A549 (cell line): Measurements from ENCODE around the gene IRF1. TPM values are rescaled to one million over a fixed set of nuclear protein-coding genes. Genes with fewer than 3 reads are reported as not detected.

ENCODE experiments used
- ATAC-seq, 2 experiments: fragments of 200-7000 bp in 1 of 2; fragments of >200 bp in 1 of 2; cut with Nextera tagmentation in 1 of 2; cut with Tn5 transposase in 1 of 2; 3 replicates each; pipeline versions ENCODE4 v1.8.0 to v1.9.1; 2018 to 2020; ENCODE audit warnings: mild to moderate bottlenecking in 1 of 2, moderate library complexity in 1 of 2
- CTCF ChIA-PET: fragments of 300-600 bp; sonication (Branson Sonifier 250); formaldehyde crosslinking; extraction: SDS; loops from one replicate; lab custom pipeline; 2021; ENCODE audit warnings: antibody characterized with exemption, inconsistent platforms; lab: Yijun Ruan, JAX
- POLR2A ChIA-PET: fragments of 350-600 bp; formaldehyde crosslinking; extraction: SDS; loops from one replicate; lab custom pipeline; 2021; ENCODE audit warnings: antibody characterized with exemption, inconsistent platforms; lab: Yijun Ruan, JAX
- DNase-seq, 2 experiments: peaks; one replicate each; pipeline versions ENCODE4 v3.0.0 to v3.0.0-alpha.2; 2011 to 2016; ENCODE audit warnings: low read depth in 1 of 2, low spot score in 1 of 2
- FAIRE-seq: peaks from 2 replicates; lab custom pipeline; 2011; peaks lifted over from hg19 to GRCh38; lab: Jason Lieb, UNC
- H3K27ac ChIP-seq, 2 experiments: fragments of >200 bp; sonication (Bioruptor Twin); formaldehyde crosslinking; 3 replicates each; pipeline ENCODE4 v1.5.1; 2016 to 2017
- H3K4me1 ChIP-seq: fragments of >200 bp; sonication (Bioruptor Twin); formaldehyde crosslinking; 3 replicates; pipeline ENCODE4 v1.6.1; 2016
- H3K4me2 ChIP-seq: fragments of >200 bp; sonication (Bioruptor Twin); formaldehyde crosslinking; 3 replicates; pipeline ENCODE4 v1.6.1; 2016
- H3K4me3 ChIP-seq: fragments of >200 bp; sonication (Bioruptor Twin); formaldehyde crosslinking; 3 replicates; pipeline ENCODE4 v1.5.1; 2016
- H3K9me3 ChIP-seq: fragments of >200 bp; sonication (Bioruptor Twin); formaldehyde crosslinking; 3 replicates; pipeline ENCODE4 v1.6.1; 2016
- CBX8 ChIP-seq: fragments of 200-600 bp; sonication (generic); IDR thresholded peaks from 2 replicates; pipeline ENCODE4 v1.6.1; 2016
- CEBPB ChIP-seq, 2 experiments: fragments of >200 bp in 1 of 2; sonication (Bioruptor Twin) in 1 of 2; formaldehyde crosslinking in 1 of 2; IDR thresholded peaks; 2 replicates each; pipeline ENCODE4 v1.6.1; 2012 to 2016
- CHD2 ChIP-seq: fragments of 150-350 bp; IDR thresholded peaks from 2 replicates; pipeline ENCODE4 v1.6.1; 2014; ENCODE audit warnings: low read length; ENCODE audit not compliant: partially characterized antibody
- CHD4 ChIP-seq: fragments of 200-600 bp; sonication (generic); IDR thresholded peaks from 2 replicates; pipeline ENCODE4 v1.6.1; 2016; ENCODE audit warnings: antibody characterized with exemption, mild to moderate bottlenecking, borderline replicate concordance
- EP300 ChIP-seq, 2 experiments: fragments of >200 bp; sonication (Bioruptor Twin); formaldehyde crosslinking; IDR thresholded peaks; 2 replicates in 1 of 2; 3 replicates in 1 of 2; pipeline ENCODE4 v1.6.1; 2016 to 2017
- FOSL2 ChIP-seq, 2 experiments: fragments of 450-650 bp in 1 of 2; fragments of >200 bp in 1 of 2; sonication (Bioruptor Twin) in 1 of 2; formaldehyde crosslinking; IDR thresholded peaks; 2 replicates each; pipeline versions ENCODE4 v1.5.0 to v1.6.1; 2016 to 2020; ENCODE audit warnings: mild to moderate bottlenecking in 1 of 2, moderate library complexity in 1 of 2
- FOXS1 ChIP-seq: fragments of 250-450 bp; sonication (Bioruptor Pico); IDR thresholded peaks from 2 replicates; pipeline ENCODE4 v1.5.0; 2020; ENCODE audit warnings: mild to moderate bottlenecking, moderate library complexity
- KDM1A ChIP-seq: fragments of 200-600 bp; sonication (generic); IDR thresholded peaks from 2 replicates; pipeline ENCODE4 v1.6.1; 2016; ENCODE audit warnings: low read depth, mild to moderate bottlenecking
- MAFK ChIP-seq: fragments of 450-650 bp; IDR thresholded peaks from 2 replicates; pipeline ENCODE4 v1.6.1; 2014; ENCODE audit not compliant: partially characterized antibody
- NR3C1 ChIP-seq: fragments of >200 bp; sonication (Bioruptor Twin); formaldehyde crosslinking; IDR thresholded peaks from 3 replicates; pipeline ENCODE4 v1.6.1; 2017
- RAD21 ChIP-seq, 2 experiments: fragments of >200 bp in 1 of 2; sonication (Bioruptor Twin) in 1 of 2; formaldehyde crosslinking in 1 of 2; IDR thresholded peaks in 1 of 2; conservative IDR thresholded peaks in 1 of 2; 2 replicates in 1 of 2; 3 replicates in 1 of 2; pipeline ENCODE4 v1.6.1; 2012 to 2018; ENCODE audit warnings: inconsistent platforms in 1 of 2
- RARB ChIP-seq: fragments of 250-450 bp; sonication (Bioruptor Pico); IDR thresholded peaks from 2 replicates; pipeline ENCODE4 v1.8.0; 2021; ENCODE audit warnings: mild to moderate bottlenecking, moderate library complexity
- ZC3H11A ChIP-seq: fragments of 450-650 bp; IDR thresholded peaks from 2 replicates; pipeline ENCODE4 v1.6.1; 2014; ENCODE audit warnings: antibody characterized with exemption, mild to moderate bottlenecking
- ZNF302 ChIP-seq: fragments of 250-450 bp; sonication (Bioruptor Pico); IDR thresholded peaks from 2 replicates; pipeline ENCODE4 v1.9.0; 2021; ENCODE audit warnings: inconsistent platforms, mild to moderate bottlenecking, moderate library complexity
- WGBS: methylation state at CpG from one replicate; pipeline ENCODE4 v1.1.6; 2017; ENCODE audit errors: missing lambda C conversion rate; 5-methylcytosine and 5-hydroxymethylcytosine counted together
- polyA plus RNA-seq, 4 experiments: library from polyadenylated mRNA; depleted of rRNA in 3 of 4; stranded (reverse); fragments of >200 nt; fragmentation: RNase III in 1 of 4; extraction: RNeasy Plus Mini Kit Qiagen cat#74134 plus additional on column Dnase treatment in 1 of 4; gene quantifications; 2 replicates in 3 of 4; 3 replicates in 1 of 4; pipeline ENCODE4 v1.2.3, GENCODE V29; 2011 to 2017
- TF ChIP-seq, protein P1 (sequence below): fragments of >200 bp; sonication (Bioruptor Twin); formaldehyde crosslinking; IDR thresholded peaks from 3 replicates; pipeline ENCODE4 v1.5.1; 2016
- TF ChIP-seq, protein P2 (sequence below): IDR thresholded peaks from 2 replicates; pipeline ENCODE4 v1.6.1; 2012; ENCODE audit warnings: low read depth, borderline replicate concordance
- TF ChIP-seq, protein P3 (sequence below): IDR thresholded peaks from 2 replicates; pipeline ENCODE4 v1.6.1; 2012
- TF ChIP-seq, protein P4 (sequence below): fragments of 200-600 bp; sonication (generic); IDR thresholded peaks from 2 replicates; pipeline ENCODE4 v1.6.1; 2016; ENCODE audit warnings: antibody characterized with exemption, mild to moderate bottlenecking, moderate library complexity
- TF ChIP-seq, protein P5 (sequence below): IDR thresholded peaks from 2 replicates; pipeline ENCODE4 v1.6.1; 2012
- TF ChIP-seq, protein P6 (sequence below): fragments of >200 bp; sonication (Bioruptor Twin); formaldehyde crosslinking; IDR thresholded peaks from 2 replicates; pipeline ENCODE4 v1.6.1; 2016

IRF1 gene
- polyA plus RNA-seq, 2 of the 4 experiments (the other 2 are of a cell fraction): 10.9 to 13.3 TPM

DNA sequence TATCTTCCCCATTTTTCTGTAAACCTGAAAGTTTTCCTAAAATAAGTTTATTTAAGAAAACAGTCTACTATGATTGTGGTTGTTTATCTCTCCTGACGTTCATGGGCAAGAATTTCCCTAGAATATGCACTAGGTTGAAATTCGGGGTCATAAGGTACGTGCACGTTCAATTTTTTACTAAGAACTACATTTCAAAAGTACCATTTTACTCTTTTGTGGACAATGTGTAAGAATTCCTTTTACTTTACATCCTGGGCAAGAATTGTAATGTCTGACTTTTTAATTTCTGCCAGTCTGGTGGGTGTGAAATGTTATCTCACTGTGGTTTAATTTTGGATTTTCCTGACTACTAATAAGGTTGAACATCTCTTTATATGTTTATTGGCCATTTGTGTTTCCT lies 40.4 kb upstream of the IRF1 start:
- POLR2A ChIA-PET: no interaction called here
- Histone ChIP-seq H3K9me3 (no peaks in the 10 kb centered on the region), H3K27ac (no peak overlapping the region), H3K4me1 (no peaks in the 10 kb centered on the region), H3K4me2 (no peak overlapping the region), H3K4me3 (no peak overlapping the region)
- no peak for FAIRE-seq
- no peak for ATAC-seq
- CTCF ChIA-PET: interaction anchor here (0.7 kb wide), 1 partner anchor 155 kb away, joined by 3 read pairs; no protein-coding TSS in a partner anchor
- no peak for DNase-seq
- WGBS: 54% methylated on average over 4 of the region's 4 CpGs
- TF ChIP-seq ZNF302 (CRISPR knock-in tag): no peak

DNA sequence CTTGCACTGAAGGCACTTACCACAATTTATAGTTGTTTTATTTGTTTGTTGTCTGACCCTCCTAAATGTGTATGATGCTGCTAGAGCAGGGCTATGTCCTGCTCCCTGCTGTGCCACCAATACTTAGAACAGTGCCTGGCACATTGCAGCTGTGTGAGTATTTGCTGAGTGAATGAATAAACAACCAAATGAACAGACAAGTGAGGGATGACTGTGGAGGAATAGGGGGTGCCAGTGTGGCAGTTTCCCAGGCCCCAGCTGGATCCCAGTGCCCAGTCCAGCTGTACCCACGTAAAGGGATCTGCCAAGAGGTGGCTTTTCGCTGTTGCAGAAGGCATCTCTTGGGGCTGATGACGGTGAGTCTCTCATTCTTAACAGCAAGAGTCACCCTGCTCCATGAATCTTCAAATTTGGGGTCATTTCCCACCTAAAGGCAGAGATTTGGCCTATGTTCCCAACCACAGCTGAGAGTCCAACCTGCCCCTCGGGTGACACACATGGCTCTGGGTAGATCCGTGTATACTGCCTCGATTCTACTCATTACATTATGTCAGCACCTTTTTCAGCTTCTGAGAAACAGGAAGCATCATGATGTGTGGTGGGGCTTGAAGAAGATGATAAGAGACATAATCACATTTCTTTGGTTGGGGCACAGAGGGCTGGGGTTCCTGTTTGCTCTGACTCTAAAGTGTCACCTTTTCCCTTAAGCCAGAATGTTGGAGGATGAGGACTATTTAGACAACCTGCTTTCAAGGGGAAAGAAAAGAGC lies 38.5 kb upstream of the IRF1 start:
- 60% methylated on average over 6 of the region's 6 CpGs for WGBS
- DNase-seq (no peak), ATAC-seq (no peak), FAIRE-seq (no peak)
- TF ChIP-seq, protein P1, sequence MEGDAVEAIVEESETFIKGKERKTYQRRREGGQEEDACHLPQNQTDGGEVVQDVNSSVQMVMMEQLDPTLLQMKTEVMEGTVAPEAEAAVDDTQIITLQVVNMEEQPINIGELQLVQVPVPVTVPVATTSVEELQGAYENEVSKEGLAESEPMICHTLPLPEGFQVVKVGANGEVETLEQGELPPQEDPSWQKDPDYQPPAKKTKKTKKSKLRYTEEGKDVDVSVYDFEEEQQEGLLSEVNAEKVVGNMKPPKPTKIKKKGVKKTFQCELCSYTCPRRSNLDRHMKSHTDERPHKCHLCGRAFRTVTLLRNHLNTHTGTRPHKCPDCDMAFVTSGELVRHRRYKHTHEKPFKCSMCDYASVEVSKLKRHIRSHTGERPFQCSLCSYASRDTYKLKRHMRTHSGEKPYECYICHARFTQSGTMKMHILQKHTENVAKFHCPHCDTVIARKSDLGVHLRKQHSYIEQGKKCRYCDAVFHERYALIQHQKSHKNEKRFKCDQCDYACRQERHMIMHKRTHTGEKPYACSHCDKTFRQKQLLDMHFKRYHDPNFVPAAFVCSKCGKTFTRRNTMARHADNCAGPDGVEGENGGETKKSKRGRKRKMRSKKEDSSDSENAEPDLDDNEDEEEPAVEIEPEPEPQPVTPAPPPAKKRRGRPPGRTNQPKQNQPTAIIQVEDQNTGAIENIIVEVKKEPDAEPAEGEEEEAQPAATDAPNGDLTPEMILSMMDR: no peak
- no peak for TF ChIP-seq RAD21 (conservative IDR thresholded peaks at IDR 0.05 in 1 of 2, IDR thresholded peaks at IDR 0.05 in 1 of 2)
- no peak for TF ChIP-seq FOXS1 (CRISPR knock-in tag)
- TF ChIP-seq, protein P2, sequence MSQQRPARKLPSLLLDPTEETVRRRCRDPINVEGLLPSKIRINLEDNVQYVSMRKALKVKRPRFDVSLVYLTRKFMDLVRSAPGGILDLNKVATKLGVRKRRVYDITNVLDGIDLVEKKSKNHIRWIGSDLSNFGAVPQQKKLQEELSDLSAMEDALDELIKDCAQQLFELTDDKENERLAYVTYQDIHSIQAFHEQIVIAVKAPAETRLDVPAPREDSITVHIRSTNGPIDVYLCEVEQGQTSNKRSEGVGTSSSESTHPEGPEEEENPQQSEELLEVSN: no peak
- no peak for TF ChIP-seq MAFK
- no peak for TF ChIP-seq NR3C1
- TF ChIP-seq KDM1A: no peak
- TF ChIP-seq EP300 (IDR thresholded peaks at IDR 0.05): no peak
- TF ChIP-seq, protein P3, sequence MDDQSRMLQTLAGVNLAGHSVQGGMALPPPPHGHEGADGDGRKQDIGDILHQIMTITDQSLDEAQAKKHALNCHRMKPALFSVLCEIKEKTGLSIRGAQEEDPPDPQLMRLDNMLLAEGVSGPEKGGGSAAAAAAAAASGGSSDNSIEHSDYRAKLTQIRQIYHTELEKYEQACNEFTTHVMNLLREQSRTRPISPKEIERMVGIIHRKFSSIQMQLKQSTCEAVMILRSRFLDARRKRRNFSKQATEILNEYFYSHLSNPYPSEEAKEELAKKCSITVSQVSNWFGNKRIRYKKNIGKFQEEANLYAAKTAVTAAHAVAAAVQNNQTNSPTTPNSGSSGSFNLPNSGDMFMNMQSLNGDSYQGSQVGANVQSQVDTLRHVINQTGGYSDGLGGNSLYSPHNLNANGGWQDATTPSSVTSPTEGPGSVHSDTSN: no peak
- TF ChIP-seq, protein P4, sequence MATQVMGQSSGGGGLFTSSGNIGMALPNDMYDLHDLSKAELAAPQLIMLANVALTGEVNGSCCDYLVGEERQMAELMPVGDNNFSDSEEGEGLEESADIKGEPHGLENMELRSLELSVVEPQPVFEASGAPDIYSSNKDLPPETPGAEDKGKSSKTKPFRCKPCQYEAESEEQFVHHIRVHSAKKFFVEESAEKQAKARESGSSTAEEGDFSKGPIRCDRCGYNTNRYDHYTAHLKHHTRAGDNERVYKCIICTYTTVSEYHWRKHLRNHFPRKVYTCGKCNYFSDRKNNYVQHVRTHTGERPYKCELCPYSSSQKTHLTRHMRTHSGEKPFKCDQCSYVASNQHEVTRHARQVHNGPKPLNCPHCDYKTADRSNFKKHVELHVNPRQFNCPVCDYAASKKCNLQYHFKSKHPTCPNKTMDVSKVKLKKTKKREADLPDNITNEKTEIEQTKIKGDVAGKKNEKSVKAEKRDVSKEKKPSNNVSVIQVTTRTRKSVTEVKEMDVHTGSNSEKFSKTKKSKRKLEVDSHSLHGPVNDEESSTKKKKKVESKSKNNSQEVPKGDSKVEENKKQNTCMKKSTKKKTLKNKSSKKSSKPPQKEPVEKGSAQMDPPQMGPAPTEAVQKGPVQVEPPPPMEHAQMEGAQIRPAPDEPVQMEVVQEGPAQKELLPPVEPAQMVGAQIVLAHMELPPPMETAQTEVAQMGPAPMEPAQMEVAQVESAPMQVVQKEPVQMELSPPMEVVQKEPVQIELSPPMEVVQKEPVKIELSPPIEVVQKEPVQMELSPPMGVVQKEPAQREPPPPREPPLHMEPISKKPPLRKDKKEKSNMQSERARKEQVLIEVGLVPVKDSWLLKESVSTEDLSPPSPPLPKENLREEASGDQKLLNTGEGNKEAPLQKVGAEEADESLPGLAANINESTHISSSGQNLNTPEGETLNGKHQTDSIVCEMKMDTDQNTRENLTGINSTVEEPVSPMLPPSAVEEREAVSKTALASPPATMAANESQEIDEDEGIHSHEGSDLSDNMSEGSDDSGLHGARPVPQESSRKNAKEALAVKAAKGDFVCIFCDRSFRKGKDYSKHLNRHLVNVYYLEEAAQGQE: no peak
- no peak for TF ChIP-seq ZNF302 (CRISPR knock-in tag)
- TF ChIP-seq CHD4: no peak
- H3K4me3 ChIP-seq: no peak overlapping the region
- POLR2A ChIA-PET: no interaction called here
- H3K4me2 ChIP-seq: no peak overlapping the region
- no peaks in the 10 kb centered on the region for H3K4me1 ChIP-seq
- H3K27ac ChIP-seq: no peak overlapping the region
- no peaks in the 10 kb centered on the region for H3K9me3 ChIP-seq
- CTCF ChIA-PET: interaction anchor here (1.3 to 3.0 kb wide), 3 partner anchors 14 to 142 kb away, joined by 3 to 13 read pairs (median 4); partner anchors contain the start of gene IL5

DNA sequence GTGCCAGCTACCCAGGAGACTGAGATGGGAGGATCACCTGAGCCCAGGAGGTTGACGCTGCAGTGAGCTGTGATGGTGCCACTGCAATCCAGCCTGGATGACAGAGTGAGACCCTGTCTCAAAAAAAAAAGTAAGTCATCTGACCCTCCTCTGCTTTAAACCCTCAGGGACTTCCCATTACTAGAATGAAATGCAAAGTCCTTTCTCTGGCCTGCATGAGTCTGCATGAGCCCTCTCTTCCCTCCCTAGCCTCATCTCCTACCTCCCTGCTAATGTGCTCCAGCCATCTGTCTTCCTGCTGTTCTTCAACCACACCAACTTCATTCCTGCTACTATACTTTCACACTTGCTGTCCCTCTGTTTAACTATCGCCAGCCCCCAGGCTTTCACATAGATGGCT lies 37.4 kb upstream of the IRF1 start:
- no peak for DNase-seq
- ChIA-PET POLR2A (interaction anchor here (0.6 kb wide), 1 partner anchor 111 kb away, joined by 3 read pairs; no protein-coding TSS in a partner anchor), CTCF (interaction anchor here (1.1 to 3.5 kb wide), 23 partner anchors 10 to 338 kb away, joined by 3 to 51 read pairs (median 7); partner anchors contain the start of genes IL13, IL5 and IRF1)
- H3K4me2 ChIP-seq: no peak overlapping the region
- no peak overlapping the region for H3K4me3 ChIP-seq
- TF ChIP-seq RARB (CRISPR knock-in tag) (no peak), FOSL2 (IDR thresholded peaks at IDR 0.05) (no peak), FOSL2 (CRISPR knock-in tag; IDR thresholded peaks at IDR 0.05) (no peak), CEBPB (IDR thresholded peaks at IDR 0.05) (no peak), ZC3H11A (no peak), CHD2 (no peak), CBX8 (no peak)
- TF ChIP-seq, protein P5, sequence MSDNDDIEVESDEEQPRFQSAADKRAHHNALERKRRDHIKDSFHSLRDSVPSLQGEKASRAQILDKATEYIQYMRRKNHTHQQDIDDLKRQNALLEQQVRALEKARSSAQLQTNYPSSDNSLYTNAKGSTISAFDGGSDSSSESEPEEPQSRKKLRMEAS: no peak
- TF ChIP-seq, protein P6, sequence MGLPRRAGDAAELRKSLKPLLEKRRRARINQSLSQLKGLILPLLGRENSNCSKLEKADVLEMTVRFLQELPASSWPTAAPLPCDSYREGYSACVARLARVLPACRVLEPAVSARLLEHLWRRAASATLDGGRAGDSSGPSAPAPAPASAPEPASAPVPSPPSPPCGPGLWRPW: no peak
- no peaks in the 10 kb centered on the region for H3K4me1 ChIP-seq
- H3K9me3 ChIP-seq: no peaks in the 10 kb centered on the region
- H3K27ac ChIP-seq: no peak overlapping the region
- WGBS: 86% methylated on average over 2 of the region's 2 CpGs
- no peak for FAIRE-seq
- ATAC-seq: no peak
